Posterior cingulate gyrus (tissue), 11 donors: Measurements from ENCODE around the gene TRAK2.

Experiments
- DNase-seq, 10 donors: peaks; one replicate each; pipeline versions ENCODE4 v3.0.0 to v3.0.0-alpha.2; 2020 to 2021; ENCODE audit warnings: mixed read lengths in 3 of 10
- intact Hi-C: fragments of 100-400 bp; cut with DNase I; formaldehyde crosslinking; loops from one replicate; pipeline ENCODE4 v1.15.1; 2023

TRAK2 gene

GRCh38 chr2:201419986-201420385, 31.3 kb downstream of the TRAK2 start:
- no peak for DNase-seq
- intact Hi-C loops = no loop called here

DNA sequence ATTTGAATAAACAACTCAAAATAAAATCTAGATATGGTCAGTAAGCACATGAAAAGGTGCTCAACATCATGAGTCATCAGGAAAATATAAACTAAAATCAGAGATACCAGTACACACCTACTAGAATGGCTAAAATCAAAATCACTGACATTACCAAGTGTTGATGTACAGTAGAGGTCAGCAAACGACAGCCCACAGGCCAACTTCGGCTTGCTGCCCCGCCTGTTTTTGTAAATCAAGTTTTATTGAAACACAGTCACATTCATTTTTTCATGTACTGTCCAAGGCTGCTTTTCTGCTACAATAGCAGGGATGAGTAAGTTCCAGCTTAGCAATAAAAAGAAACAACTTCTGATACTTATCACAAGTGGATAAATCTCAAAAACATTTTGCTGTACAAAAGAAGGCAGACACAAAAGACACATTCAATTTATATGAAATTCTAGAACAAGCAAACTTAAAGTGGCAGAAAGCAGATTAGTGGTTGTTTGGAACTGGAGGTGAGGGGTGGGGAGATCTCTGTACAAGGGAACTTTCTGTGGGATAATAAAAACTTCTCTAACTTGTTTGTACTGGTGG, 32.1 kb downstream of the TRAK2 start:
- no peak for DNase-seq
- intact Hi-C loops = no loop called here

GRCh38 chr2:201415149-201415548, 36.1 kb downstream of the TRAK2 start:
- intact Hi-C loops = no loop called here
- DNase-seq = no peak

DNA sequence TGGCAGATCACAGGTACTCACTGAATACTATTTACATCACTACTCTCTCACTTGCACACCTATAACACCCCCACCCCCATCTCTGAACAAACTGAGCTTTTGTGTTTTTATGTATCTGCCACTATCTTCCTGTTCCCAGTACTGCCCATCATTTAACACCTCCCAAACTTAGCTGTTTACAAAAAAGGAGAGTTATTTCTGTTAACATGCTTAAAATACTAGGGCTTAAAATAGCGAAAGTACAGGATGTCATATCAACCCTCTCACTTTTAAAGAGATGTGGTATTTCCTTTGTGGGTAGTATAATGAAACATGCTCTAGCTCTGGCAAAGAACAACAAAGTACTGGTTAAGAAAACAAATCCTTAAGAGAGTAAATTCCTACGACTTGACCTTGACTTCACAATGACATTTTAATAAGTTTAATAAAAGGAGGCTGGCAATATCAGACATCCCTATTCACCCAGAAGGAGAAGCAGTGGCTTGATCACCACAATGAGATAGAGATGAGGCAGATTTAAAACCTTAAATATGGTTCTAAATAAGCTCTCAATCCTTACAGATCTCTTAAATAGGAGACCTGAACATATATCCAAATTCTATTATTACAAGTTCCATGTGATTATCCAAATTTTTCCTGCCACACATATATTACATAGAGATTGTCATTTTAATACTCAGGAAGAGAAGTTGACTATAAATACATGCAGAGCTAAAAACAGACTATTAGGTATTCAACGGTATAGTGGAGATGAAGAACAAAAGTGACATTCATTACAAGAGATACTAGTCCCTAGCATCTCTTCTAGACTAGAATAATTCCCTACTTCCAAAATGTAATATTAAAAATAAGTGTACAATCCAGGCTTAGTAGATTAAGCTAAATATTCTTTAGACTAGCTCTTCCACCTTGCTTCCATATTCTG, 36.9 kb downstream of the TRAK2 start:
- intact Hi-C loops = no loop called here

DNA sequence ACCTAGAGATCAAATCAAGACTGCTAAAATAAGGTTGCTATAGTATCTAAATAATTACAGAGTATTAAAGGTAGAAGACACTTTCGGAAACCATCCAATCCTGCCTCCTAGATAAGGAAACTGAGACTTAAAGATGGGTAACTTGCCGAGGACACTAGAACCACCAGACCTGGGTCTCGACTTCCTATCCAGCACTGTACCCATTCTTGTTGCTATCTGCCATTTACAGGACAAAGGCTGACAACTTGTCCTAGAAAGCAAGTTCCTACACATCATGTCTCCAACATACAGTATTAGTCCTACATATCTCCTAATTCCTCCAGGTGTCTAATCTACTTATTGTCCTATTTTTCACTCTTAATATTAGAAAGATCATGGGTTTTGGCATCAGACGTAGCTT, 37.7 kb downstream of the TRAK2 start:
- intact Hi-C loops = no loop called here

More for the DNA sequence above, 36.9 kb downstream of the TRAK2 start:
- DNase-seq = no peak

DNA sequence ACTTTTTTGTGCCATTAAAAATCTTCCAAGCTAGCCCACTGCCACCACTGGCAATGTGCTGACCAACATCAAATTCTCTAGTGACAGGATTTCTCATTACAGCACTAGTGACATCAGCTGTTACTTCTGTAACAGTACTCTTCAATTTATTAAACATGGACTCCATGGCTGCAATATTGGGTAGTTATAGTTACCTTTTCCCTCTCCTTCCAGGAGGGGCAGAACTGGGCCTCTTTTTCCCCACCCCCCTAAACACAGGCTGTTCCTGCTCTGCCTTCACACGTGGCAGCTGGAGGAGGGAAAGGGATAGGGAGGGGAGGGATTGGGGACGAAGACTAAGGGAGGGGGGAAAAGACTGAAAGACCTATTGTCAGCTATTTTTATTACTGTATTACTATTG, 38.1 kb downstream of the TRAK2 start:
- DNase-seq = no peak
- intact Hi-C loops = no loop called here

More for the DNA sequence above, 37.7 kb downstream of the TRAK2 start:
- no peak for DNase-seq

- DNase-seq = no peak
- intact Hi-C loops = no loop called here
These were observed 39.8 kb downstream of the TRAK2 start for GRCh38 chr2:201411421-201411820.

GRCh38 chr2:201408931-201409330, 42.3 kb downstream of the TRAK2 start:
- DNase-seq = no peak
- intact Hi-C loops = no loop called here

- intact Hi-C loops = no loop called here
- DNase-seq = no peak
These were observed 44.0 kb downstream of the TRAK2 start for GRCh38 chr2:201407265-201407664.

- intact Hi-C loops = no loop called here
- DNase-seq = no peak
These were observed 45.1 kb downstream of the TRAK2 start for GRCh38 chr2:201406077-201406662.

- DNase-seq = no peak
- intact Hi-C loops = no loop called here
These were observed 46.5 kb downstream of the TRAK2 start for GRCh38 chr2:201404699-201405280.

DNA sequence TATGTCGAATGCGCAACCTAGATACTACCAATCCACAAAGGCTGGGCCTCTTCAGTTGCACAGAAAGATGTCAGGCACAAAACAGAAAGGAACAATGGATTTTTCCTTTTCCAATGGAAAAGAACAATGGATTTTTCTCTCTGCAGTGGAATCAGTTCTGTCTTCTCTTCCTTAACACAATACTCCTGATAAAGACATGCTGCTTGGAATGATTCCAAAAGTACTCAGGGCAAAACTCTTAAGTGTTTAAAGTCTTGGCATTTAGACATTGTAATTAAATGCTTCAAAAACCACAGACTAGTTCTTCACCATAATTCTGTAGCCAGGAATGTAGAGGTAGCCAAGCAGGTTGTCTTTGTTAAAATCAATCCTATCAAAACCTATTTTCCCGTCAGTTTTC, 47.4 kb downstream of the TRAK2 start:
- no peak for DNase-seq
- intact Hi-C loops = no loop called here

- intact Hi-C loops = no loop called here
- DNase-seq = no peak
These were observed 48.4 kb downstream of the TRAK2 start for GRCh38 chr2:201402651-201403562.

DNA sequence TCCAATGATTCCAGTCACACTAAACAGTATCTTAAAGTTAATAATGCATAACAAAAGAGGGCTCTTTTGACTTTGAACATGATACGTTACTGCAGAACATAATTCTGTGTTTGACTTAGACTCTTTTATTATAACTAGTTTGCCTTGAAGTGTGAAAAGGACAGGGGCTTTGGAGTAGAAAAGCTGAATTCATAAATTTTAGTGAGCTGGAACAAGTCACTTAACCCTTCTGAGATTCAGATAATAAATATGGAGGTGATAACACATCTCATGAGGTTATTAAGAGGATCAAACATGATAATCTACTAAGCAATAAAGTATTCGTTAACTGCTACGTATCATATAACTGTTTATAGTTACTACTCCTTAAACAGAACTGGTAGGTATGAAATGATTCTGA, 49.4 kb downstream of the TRAK2 start:
- intact Hi-C loops = no loop called here
- no peak for DNase-seq

- DNase-seq = no peak
- intact Hi-C loops = no loop called here
These were observed 54.7 kb downstream of the TRAK2 start for GRCh38 chr2:201396595-201396994.

DNA sequence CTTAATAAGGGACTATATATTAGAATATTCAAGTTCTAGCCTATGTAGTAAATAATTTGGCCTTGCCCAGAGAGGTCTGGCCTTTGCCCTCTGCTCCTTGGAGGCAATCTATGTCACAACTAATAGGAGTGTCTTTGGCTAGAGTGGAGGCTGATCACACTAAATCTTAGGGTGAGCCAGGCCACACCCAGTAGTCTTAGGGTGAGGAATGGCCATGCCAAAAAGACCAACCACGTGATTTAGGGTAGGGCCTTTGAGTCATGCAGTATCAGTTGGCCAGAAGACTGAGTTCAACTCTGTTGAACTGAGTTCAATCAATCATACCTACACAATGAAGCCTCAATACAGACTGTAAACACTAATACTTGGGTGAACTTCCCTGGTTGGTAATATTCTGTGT, 68.1 kb downstream of the TRAK2 start:
- no peak for DNase-seq
- intact Hi-C loops = no loop called here

DNA sequence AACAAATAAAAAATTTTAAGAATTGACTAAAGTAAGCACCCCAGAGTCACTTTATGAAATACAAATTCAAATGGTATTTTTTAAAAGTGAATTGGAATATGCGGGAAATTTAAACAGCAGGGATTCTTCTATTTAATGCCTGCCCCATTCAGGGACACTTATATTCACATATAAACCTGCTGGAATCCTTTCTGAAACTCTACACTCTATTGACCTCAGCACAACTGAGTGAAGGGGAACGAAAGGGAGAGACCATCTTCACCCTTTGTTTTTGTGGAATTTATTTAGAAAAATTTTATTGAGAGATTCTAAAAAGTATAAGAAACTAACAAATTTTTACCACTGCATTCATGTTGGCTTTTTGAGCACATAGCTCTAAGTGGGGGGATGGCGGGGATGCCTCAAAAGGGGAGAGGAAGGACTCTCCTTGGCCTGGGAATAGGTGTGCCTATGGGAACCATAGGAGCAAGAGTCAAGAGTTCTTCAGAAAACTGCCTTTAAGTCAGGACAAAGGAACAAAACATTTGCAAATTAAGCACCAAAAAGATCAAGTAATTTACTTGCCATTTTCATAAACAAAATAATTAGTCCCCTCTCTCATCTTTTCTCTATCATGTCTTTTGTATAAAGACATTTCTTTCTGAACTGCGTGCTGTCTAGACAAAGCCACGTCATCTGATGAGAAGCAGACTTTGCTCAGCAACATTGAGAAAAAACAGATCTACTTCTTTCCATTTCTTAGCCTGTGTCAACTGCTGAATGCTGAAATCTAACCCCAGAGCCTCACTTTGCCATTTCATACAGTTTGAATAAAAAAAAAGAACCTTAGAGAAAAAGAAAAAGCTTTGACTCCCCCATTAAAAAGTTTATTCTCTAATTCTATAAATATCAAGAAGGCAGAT, 72.5 kb downstream of the TRAK2 start:
- intact Hi-C loops = no loop called here

GRCh38 chr2:201377218-201377617, 74.0 kb downstream of the TRAK2 start:
- DNase-seq = no peak
- intact Hi-C loops = no loop called here

More for the DNA sequence above, 72.5 kb downstream of the TRAK2 start:
- no peak for DNase-seq

- intact Hi-C loops = no loop called here
- no peak for DNase-seq
These were observed 81.5 kb downstream of the TRAK2 start for GRCh38 chr2:201369775-201370174.
